ENCODE data around the gene USP15.

USP15 gene

DNA sequence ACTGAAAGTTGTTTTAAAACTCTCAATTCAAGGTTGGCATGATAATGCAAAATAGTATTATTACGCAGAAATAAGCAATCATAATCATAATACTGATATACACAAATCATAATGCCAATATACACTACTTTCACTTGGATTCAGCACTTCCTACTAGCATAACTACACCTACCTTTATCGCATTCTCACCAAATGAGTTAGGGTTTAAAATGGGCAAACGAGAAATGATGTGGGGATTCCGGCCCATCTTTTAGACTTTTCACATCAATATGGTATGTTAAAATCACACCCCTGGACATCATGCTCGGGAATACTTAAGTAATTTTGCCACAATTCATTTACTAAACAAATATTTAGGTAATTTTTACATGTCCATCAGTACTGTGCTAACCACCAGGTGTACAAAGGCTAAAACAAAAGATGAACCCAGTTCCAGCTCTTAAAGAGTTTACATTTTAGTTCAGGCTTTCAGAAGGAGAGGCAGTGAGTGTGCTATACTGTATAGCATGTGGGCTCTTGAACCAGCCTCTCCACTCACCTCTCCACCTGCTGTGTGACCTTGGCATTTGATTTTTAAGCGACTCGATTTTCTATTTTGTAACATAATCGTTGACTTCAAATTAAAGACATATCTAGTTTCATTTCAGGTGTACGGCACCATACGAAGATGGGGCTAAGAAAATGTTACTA lies 1.1 kb upstream of the USP15 start:
- DNase-seq = no peak

DNA sequence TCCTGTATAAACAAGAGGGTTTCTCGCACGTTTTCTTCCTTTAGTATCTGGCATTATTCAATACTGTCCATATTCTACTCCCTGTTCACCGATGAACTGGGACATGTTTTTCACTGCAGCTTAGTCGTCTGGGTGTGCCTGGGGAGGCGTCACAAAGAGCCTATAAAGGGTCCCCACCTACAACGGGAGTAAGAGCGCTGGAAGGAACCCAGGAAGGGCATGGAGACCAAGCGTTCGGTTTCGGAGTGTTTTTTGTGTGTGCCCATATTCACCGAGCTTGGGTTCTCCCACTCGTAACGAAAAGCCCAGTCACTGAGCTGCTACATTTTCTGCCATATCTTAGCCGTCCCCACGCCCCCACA lies 592 bp upstream of the USP15 start:
- no peak for DNase-seq

DNA sequence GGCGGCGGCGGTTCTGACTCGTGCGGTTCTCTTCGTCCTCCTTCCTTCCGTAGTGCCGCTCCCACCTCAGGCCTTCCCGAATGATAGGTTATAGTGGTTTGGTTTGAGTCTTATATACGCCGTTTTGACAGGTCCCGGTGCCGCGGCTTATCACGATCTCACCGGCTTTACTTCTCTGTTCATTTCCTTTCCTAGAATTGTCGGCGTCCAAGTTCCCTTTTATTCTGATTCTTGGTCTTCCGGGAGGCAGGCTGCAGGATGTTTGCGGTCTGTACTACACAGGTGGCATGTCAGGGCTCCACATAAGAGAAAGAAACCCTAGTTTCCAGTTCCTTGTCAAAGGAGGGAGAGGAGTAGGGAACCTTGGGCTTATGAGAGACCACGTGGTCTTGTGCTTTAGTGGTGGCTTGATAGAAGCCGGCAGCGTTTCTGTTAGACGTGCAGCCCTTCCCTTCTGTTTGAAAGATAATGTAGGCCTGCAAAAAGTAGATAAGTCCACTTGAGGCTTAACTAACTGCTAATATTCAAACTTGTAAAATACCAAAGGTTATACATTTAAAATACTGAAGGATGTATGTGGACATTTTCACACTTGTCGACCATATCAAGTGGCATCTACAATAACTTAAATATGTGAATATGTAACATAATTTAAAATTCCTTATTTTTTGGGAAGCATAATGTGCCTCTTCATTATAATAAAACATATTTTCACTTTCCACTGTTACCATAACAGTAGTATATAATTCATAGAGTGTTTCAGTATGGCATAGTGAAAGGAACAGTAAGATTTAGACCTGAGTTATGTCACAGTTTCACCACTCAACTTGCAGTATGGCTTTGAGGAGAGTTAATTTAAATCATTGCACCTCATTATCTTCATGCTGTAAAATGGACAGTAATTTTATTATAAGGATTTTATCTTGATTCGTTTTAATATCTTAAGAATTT lies 804 bp downstream of the USP15 start:
- peak in 1 of 2 experiments; percentile 20 for DNase-seq

DNA sequence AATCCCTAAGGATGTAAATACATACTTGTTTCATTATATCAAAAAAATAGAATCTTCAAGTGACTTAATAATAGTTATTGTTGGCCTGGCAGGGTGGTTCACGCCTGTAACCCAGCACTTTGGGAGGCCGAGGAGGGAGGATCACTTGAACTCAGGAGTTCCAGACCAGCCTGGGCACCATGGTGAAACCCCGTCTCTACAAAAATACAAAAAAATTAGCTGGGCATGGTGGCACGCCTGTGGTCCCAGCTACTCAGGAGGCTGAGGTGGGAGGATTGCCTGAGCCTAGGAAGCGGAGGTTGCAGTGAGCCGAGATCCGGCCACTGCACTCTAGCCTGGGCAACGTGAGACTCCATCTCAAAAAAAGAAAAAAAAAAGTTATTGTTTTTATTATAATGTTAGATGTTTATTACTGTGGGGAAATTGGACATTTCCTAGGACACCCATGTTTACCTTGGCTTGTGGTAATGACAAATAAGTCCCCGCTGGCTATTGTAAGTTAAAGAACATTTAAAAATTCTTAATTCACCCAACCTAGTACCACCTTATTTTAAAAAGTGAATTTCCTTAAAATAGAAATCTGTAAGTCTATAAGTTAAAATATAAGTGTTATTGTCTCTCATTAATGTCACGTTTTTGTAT lies 1.8 kb downstream of the USP15 start:
- DNase-seq = no peak

DNA sequence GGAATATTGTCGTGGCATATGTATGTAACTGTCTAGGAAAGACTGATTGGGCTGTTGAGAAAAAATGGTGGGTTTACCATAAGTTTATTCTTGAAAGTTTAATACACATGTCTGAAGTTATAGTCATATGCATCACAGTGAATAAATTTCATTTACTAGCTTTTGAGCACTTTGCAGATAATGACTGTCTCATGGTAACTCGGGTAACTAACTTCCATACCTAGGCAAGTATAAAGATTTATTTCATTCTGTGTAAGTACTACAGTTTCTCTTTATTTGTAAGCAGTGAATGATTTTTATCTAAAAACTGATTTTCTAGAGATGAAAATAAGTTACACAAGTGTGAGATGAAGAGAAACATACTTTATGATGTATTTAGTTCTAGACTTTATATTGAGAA lies 3.0 kb downstream of the USP15 start:
- DNase-seq = no peak

DNA sequence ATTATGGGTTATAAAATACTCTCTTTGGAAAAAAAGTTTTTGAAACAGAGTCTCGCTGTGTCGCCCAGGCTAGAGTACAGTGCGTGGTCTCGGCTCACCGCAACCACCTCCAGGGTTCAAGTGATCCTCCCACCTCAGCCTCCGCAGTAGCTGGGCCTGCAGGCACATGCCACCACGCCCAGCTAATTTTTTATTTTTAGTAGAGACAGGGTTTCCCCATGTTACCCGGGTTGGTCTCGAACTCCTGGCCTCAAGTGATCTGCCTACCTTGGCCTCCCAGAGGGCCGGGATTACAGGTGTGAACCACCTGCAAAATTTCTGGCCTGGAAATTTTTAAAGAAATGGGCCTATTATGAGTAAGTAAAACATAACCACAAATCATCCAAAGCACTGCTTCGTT lies 3.8 kb downstream of the USP15 start:
- no peak for DNase-seq

DNA sequence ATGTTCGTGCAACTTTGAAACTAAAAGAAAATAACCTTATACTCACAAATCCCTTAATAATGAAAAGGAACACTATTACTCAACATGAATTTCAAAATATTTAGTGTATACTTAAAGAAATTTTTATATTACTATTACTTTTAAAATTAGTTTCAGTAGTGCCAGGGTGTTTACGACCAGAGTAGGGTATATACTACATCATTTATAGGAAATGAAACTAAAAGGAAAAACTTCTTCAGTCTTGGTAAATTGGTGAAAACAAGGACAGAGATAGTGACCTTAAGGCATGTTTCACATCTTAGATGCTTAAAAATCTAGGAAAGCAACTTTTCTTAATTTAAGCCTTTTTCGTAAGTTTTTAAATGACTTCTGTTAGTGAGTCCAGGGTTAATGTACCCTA lies 4.5 kb downstream of the USP15 start:
- DNase-seq = no peak

DNA sequence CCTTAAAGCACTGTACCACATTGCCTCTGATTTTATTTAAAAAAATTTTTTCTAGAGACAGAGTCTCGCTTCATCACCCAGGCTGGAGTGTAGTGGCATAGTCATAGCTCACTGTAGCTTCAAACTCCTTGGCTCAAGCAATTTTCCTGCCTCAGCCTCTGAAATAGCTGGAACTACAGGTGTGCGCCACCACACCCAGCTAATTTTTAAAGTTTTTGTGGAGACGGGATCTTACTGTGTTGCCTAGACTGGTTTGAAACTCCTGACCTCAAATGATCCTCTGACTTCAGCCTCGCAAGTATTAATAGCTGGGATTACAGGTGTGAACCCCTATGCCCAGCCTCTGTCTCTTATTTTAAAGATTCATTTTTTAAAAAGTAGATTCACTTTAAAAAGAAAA lies 5.3 kb downstream of the USP15 start:
- no peak for DNase-seq

DNA sequence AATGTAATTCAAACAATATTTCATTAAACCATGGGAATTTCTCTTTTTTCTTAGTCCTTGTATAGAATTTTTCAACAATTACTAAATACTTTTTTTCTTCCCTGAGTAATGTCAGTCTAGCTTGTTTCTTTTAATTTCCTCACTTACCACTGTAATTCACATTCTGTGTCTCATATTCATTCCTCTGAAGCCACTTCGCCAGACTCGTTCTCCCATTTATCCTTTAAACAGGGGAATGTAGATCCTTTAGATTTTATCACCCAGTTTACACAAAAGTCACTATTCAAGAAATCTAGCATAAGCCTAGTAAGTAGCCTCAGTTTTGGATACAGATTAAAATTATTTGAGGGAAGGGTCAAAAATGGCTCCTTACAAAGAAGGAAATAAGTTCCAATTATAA lies 6.8 kb downstream of the USP15 start:
- no peak for DNase-seq

DNA sequence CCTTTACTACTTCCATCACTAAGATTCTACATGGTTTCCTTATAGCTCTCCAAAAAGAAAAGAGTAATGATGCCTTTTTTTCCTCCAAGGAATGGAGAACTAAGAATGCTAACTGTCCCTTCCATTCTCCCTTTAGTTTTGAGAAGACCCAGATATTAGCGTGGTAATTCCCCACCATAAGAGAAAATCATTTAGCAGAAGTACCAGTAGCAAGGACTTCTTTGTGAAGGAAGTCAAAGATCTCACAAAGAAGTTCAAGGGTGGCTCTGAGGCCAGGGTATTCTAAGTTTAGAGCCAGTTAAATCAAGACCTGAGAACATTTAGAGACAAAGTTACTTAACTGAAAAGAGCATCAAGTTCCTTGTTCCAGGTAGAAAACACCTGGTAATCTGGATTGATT lies 7.3 kb downstream of the USP15 start:
- DNase-seq = no peak

DNA sequence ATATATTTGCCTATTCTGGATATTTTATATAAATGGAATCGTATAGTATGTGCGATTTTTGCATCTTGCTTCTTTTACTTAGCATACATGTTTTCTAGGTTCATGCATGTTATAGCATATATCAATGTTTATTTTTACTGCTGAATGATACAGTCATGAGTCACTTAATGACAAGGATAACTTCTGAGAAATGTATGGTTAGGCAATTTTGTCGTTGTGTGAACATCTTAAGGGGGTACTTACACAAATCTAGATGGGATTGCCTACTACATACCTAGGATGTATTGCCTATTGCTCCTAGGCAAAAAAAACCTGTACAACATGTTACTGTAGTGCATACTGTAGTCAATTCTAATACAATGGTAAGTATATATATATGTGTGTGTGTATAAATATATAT lies 8.8 kb downstream of the USP15 start:
- no peak for DNase-seq

DNA sequence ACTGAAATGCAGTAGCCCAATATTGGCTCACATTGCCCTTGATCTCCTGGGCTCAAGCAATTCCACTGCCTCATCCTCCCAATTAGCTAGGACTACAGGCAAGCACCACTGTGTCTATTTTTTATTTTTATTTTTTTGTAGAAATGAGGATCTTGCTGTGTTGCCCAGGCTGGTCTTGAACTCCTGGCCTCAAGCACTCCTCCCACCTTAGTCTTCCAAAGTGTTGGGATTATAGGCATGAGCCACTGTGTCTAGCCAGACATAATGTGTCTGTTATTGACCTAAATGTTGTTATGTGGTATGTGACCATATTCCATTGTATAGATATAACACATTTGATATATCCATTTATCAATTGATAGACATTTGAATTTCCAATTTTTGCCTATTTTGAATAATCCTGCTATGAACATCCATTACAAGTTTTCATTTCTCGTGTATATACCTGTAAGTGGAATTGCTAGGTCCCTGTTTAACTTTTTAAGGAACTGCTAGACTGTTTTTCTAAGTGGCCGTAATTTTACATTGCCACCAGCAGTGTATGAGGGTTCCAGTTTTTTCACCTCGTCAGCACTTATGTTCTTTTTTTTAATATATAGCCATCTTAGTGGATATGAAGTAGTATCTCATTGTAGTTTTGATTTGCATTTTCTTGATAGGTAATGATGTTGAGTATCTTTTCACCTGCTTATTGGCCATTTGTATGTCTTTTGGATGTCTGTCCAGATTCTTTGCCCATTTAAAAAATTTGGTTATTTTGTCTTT lies 9.4 kb downstream of the USP15 start:
- no peak for DNase-seq

DNA sequence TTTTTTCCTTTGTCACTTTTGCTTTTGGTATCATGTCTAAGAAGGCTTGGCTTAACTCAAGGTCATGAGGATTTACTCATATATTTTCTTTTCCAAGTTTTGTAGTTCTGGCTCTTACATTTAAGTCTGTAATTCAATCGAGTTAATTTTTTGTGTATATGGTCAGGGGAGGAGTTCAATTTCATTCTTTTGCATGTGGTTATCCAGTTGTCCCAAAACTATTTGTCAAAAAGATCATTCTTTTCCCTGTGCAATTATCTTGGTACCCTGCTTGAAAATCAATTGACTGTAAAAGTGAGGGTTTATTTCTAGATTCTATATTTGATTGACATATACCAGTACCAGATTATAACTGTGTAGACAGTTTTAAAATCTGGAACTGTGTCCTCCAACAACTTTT lies 10.2 kb downstream of the USP15 start:
- no peak for DNase-seq

DNA sequence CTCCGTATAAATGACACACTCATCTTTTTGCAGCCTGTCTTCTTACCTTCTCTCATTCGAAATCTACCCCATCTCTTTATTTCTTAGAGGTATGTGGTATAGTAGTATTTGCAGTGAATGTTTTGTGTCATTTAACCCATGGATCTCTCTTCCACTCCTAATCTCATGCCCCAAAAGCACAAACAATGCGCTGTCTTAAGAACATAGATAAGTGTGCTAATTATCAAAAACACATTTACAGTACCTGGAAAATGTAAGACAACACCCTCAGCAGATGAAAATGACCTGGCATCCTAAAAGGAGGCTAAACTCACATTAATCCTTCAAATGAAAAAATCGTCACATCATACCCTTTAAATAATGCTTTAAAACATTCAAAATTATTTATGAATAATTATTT lies 10.7 kb downstream of the USP15 start:
- DNase-seq = no peak

DNA sequence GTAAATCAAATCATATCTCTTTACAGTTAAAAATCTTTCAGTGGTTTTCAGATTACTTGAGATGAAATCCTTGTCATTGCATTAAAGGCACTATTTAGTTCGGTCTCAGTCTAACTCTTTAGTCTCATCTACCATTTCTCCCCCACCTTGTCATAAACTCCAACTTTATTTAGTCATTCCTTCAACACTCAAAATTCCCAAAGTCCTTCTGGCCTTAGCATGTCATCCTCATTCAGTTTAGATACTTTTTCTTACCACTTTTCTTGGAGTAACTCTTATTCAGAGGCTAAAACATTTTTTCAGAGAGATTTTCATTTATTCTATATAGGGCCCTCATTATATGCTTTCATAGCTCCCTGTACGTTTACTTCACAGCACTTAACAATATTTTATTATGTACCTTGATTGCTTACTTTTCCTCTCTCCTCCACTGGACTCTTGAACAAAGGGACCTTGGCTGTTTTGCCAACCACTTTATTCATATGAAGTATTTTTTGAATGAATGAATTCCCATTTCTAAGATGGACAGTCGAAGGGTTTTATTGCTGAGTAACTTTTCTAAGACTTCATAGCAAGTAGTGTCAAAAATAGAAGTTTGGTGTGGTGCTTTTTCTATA lies 12.8 kb downstream of the USP15 start:
- DNase-seq = no peak

DNA sequence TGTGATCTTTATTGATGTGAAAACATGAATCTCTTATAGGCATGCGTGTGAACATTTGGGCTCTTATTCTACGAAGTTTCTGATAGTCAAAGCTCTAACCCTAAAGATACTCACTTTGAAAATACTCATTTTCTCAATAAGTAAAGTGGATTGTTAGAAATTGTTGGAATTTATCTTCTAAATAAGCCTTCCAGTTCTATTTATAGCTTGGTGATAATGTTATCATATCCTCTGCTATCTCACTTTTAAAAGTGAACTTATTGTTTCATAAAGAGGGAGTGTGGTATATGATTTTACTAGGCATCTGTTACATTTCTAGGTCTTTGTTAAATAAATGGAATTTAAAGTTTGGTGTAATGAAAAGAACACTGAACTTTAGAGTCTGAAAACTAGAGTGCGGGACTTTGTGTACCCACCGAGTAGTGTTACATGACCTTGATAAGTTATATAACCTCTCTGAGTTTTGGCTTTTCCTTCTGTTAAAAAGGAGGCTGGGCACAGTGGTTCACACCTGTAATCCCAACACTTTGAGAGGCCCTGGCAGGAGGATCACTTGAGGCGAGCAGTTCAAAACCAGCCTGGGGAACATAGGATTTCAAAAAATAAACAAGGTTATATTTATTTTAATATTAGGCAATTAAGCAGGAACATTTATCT lies 13.6 kb downstream of the USP15 start:
- DNase-seq = no peak

DNA sequence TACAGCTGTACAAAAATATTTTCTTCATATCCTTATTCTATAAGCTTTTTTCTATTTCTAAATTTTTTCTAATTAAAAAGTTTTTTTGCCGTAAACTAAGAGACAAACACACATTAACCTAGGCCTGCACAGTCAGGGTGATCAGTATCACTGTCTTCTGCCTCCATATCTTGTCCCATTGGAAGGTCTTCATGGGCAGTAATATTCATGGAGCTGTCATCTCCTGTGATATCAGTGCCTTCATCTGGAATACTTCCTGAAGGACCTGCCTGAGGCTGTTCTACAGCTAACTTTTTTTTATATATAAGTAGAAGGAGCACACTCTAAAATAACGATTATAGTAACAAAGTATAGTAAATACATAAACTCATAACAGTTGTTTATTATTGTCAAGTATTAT lies 17.8 kb downstream of the USP15 start:
- no peak for DNase-seq

DNA sequence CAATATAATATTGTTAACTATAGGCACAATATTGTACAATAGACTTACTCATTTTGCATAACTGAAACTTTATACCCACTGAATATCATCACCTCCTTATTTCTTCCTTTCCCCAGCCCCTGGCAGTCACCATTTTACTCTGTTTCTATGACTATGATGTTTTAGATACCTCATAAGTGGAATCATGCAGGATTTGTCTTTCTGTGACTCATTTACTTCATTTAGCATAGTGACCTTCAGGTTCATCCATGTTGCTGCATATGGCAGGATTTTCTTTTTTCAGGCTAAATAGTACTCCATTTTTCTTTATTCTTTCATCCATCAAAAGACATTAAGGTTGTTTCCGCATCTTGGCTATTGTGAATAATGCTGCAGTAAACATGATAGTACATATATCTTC lies 18.9 kb downstream of the USP15 start:
- DNase-seq = no peak

DNA sequence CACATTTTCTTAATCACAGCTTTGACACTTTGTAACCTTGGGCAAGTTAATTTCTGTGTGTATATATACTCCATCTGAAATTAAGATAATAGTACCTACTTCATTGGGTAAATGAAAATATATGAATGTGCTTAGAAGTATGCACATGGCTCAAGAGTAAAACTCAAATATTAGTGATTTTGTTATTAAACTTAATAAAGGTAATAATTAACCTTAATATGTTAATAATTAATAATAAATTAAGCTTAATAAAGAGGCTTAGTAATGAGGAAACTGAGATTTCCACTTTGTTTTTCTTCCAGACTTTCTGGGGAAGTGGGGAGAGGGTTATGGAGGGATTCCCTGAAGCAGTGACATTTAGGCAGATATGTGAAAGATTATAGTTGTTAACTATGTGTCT lies 19.8 kb downstream of the USP15 start:
- no peak for DNase-seq

DNA sequence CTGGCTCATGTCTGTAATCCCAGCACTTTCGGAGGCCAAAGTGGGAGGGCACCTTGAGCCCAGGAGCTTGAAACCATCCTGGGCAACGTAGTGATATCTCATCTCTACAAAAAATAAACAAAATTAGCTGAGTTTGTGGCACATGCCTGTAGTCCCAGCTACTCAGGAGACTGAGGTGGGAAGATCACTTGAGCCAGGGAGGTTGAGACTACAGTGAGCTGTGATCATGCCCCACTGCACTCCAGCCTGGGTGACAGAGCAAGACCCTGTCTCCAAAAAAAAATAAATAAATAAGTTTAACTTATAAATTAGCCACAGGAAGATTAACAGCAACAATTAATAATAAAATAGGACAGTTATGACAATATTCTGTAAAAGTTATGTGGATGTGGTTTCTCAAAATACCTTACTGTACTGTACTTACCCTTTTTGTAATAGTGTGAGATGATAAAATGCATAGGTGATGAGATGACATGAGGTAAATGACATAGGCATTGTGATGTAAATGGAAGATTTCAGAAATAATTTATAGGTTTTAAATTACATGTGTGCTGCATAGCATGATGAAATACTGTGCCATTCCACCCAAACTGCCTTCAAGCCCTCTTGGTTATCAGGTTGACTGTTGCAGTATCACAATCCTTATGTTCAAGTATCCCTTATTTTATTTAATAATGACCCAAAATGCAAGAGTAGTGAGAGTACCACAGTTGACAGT lies 22.0 kb downstream of the USP15 start:
- no peak for DNase-seq

DNA sequence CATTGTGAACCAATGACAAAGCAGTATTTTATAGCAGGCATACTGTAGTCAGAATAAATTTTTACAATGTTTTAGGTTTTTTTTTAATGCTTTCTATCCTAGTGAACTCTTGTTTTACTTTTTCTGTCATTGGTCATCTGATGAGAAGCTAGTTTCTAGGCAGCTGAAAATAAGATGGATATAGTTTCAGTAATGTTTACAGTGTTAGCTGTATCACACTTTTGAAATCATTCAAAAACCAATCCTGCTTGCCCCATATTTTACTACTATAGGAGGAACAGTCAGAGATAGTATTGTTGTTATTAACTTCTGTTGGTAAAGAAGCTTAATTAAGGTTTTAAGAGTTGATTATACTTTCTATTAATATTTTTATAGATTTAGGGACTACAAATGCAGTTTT lies 24.5 kb downstream of the USP15 start:
- no peak for DNase-seq

DNA sequence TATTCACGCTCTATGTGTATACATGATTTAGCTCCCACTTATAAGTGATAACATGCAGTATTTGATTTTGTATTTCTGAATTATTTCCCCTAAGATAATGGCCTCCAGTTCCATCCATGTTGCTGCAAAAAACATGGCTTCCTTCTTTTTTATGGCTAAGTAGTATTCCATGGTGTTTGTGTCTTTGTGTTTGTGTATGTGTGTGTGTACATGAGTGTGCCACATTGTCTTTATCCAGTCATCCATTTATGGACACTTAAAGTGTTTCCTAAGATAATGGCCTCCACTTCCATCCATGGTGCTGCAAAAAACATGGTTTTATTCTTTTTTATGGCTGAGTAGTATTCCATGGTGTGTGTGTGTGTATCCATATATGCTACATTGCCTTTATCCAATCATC lies 25.1 kb downstream of the USP15 start:
- no peak for DNase-seq

Data from NCI-H446 (cell line).